Measurements from ENCODE around the gene C3orf33.

- TF ChIP-seq CTCF (IDR thresholded peaks at IDR 0.05), result no peak
- no peak for TF ChIP-seq POLR2A (IDR thresholded peaks at IDR 0.05)
Measured at GRCh38 chr3:155741101-155741500, 65.0 kb downstream of the C3orf33 start.

Data from lower leg skin (tissue), 3 donors.